MM.1S (cell line): ENCODE results near the gene ERICH6.

ENCODE experiments used
- DNase-seq: peaks from one replicate; pipeline ENCODE4 v3.0.0-alpha.2; 2015
- H2AFZ ChIP-seq: fragments of 300-600 bp; sonication (generic); 2 replicates; pipeline ENCODE4 v1.6.0; 2016; ENCODE audit warnings: antibody characterized with exemption, low read length
- H3F3A ChIP-seq: fragments of 300-600 bp; sonication (generic); 2 replicates; pipeline ENCODE4 v1.6.1; 2016; ENCODE audit warnings: mild to moderate bottlenecking, antibody characterized with exemption, low read length, moderate library complexity, mixed read lengths; ENCODE audit not compliant: insufficient read depth
- H3K27ac ChIP-seq: fragments of 300-600 bp; sonication (generic); 2 replicates; pipeline ENCODE4 v1.5.1; 2016; ENCODE audit warnings: mild to moderate bottlenecking, low read length
- H3K27me3 ChIP-seq: fragments of 300-600 bp; sonication (generic); replicated peaks from 2 replicates; pipeline ENCODE4 v1.6.0; 2016; ENCODE audit warnings: low read length; ENCODE audit not compliant: insufficient read depth
- H3K36me3 ChIP-seq: fragments of 300-600 bp; sonication (generic); replicated peaks from 2 replicates; pipeline ENCODE4 v1.6.1; 2016; ENCODE audit warnings: mild to moderate bottlenecking, low read length, mixed read lengths; ENCODE audit not compliant: insufficient read depth
- H3K4me1 ChIP-seq: fragments of 300-600 bp; sonication (generic); 2 replicates; pipeline ENCODE4 v1.6.1; 2016; ENCODE audit warnings: low read length, mixed read lengths
- H3K4me2 ChIP-seq: fragments of 300-600 bp; sonication (generic); 2 replicates; pipeline ENCODE4 v1.6.0; 2016; ENCODE audit warnings: low read depth, low read length
- H3K4me3 ChIP-seq: fragments of 300-600 bp; sonication (generic); 2 replicates; pipeline ENCODE4 v1.5.1; 2016; ENCODE audit warnings: low read length, mixed read lengths
- H3K79me2 ChIP-seq: fragments of 300-600 bp; sonication (generic); 2 replicates; pipeline ENCODE4 v1.6.1; 2016; ENCODE audit warnings: mixed run types, low read length, mixed read lengths
- H3K9ac ChIP-seq: fragments of 300-600 bp; sonication (generic); 2 replicates; pipeline ENCODE4 v1.6.1; 2016; ENCODE audit warnings: low read length, mixed read lengths
- H3K9me2 ChIP-seq: fragments of 300-600 bp; sonication (generic); replicated peaks from 2 replicates; pipeline ENCODE4 v1.6.1; 2016; ENCODE audit warnings: mild to moderate bottlenecking, low read length, mixed read lengths; ENCODE audit not compliant: insufficient read depth
- H3K9me3 ChIP-seq: fragments of 300-600 bp; sonication (generic); replicated peaks from 2 replicates; pipeline ENCODE4 v1.6.1; 2016; ENCODE audit warnings: mild to moderate bottlenecking, low read length, mixed read lengths; ENCODE audit not compliant: insufficient read depth
- H4K20me1 ChIP-seq: fragments of 300-600 bp; sonication (generic); 2 replicates; pipeline ENCODE4 v1.6.1; 2016; ENCODE audit warnings: mild to moderate bottlenecking, low read length, moderate library complexity, mixed read lengths; ENCODE audit not compliant: insufficient read depth
- EZH2 ChIP-seq: fragments of 300-600 bp; sonication (generic); optimal IDR thresholded peaks from 2 replicates; pipeline ENCODE3; 2017; ENCODE audit warnings: low read depth, mild to moderate bottlenecking, antibody characterized with exemption, low read length, mixed read lengths
- EZH2phosphoT487 ChIP-seq: fragments of 300-600 bp; sonication (generic); IDR thresholded peaks from 2 replicates; pipeline ENCODE4 v1.6.1; 2018; ENCODE audit warnings: antibody characterized with exemption, low read length
- TF ChIP-seq, protein P1 (sequence below): fragments of 300-600 bp; sonication (generic); IDR thresholded peaks from 2 replicates; pipeline ENCODE4 v1.5.1; 2016; ENCODE audit warnings: antibody characterized with exemption, low read length, mixed read lengths

The ERICH6 gene

DNA sequence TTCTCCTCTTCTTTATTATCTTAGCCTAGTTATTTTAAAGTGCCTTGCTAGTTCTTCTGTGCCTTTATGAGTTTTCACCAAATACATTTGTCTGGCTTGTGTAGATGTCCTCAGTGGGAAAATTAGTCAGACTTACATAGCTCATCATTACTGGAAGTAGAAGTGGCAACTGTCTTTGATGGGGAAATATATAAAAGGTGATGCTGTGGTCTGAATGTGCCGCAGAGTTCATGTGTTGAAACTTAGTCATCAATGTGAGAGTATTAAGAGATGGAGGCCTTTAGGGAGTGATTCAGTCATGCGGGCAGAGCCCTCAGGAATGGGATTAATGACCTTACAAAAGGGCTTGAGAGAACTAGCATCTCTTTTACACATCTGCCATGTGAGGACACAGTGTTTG lies 6.4 kb upstream of the ERICH6 start:
- Histone ChIP-seq H3K36me3 (no peaks in the 10 kb centered on the region), H3K27ac (no peak overlapping the region), H3K9me2 (no peaks in the 10 kb centered on the region), H3K4me1 (no peaks in the 10 kb centered on the region), H3K9ac (no peak overlapping the region), H3K9me3 (no peaks in the 10 kb centered on the region), H3F3A (no peaks in the 10 kb centered on the region), H3K79me2 (no peaks in the 10 kb centered on the region), H4K20me1 (no peaks in the 10 kb centered on the region), H3K27me3 (no peaks in the 10 kb centered on the region), H3K4me3 (no peak overlapping the region), H2AFZ (no peak overlapping the region), H3K4me2 (no peak overlapping the region)
- TF ChIP-seq, protein P1, sequence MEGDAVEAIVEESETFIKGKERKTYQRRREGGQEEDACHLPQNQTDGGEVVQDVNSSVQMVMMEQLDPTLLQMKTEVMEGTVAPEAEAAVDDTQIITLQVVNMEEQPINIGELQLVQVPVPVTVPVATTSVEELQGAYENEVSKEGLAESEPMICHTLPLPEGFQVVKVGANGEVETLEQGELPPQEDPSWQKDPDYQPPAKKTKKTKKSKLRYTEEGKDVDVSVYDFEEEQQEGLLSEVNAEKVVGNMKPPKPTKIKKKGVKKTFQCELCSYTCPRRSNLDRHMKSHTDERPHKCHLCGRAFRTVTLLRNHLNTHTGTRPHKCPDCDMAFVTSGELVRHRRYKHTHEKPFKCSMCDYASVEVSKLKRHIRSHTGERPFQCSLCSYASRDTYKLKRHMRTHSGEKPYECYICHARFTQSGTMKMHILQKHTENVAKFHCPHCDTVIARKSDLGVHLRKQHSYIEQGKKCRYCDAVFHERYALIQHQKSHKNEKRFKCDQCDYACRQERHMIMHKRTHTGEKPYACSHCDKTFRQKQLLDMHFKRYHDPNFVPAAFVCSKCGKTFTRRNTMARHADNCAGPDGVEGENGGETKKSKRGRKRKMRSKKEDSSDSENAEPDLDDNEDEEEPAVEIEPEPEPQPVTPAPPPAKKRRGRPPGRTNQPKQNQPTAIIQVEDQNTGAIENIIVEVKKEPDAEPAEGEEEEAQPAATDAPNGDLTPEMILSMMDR: no peak
- TF ChIP-seq EZH2phosphoT487 (no peak), EZH2 (no peak)
- no peak for DNase-seq

DNA sequence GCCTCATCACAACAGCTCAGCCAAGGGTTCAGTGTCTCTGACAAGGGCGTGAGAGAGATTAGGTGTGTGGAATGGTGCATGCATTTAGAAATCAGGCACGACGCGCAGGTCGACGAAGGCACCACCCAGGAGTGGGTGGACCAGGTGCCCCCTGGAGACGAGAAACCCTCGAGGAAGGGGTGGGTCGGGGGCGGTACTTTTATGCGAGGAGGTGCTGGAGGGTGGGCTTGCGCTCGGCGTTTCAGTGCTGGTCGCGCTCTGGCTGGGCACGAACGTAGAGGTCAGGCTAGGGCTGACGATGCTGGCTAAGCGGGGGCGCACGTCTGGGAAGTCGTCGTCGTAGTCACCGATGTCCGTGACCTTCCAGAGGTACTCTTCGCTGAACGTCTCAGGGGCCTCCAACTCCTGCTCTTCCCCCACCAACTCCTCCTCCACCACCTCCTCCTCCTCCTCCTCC lies 393 bp downstream of the ERICH6 start:
- H3K79me2 ChIP-seq: no peaks in the 10 kb centered on the region
- H3K27ac ChIP-seq: peak overlapping the region; percentile 74; the same call in 1 of the 2 replicates
- no peak for DNase-seq
- no peaks in the 10 kb centered on the region for H3K9me2 ChIP-seq
- no peaks in the 10 kb centered on the region for H4K20me1 ChIP-seq
- H3K36me3 ChIP-seq: no peaks in the 10 kb centered on the region
- TF ChIP-seq EZH2 (no peak), EZH2phosphoT487 (no peak)
- TF ChIP-seq, protein P1: no peak
- no peaks in the 10 kb centered on the region for H3K27me3 ChIP-seq
- no peaks in the 10 kb centered on the region for H3K9me3 ChIP-seq
- peak overlapping the region; percentile 85 for H3K9ac ChIP-seq
- peak overlapping the region; percentile 18 for H2AFZ ChIP-seq
- peak overlapping the region; percentile 65 for H3K4me3 ChIP-seq
- peak overlapping the region; percentile 76 for H3K4me2 ChIP-seq
- H3K4me1 ChIP-seq: no peaks in the 10 kb centered on the region
- H3F3A ChIP-seq: 0 out of 2 replicates have a peak, but pooled peaks cover 5% of the 10 kb centered on the region

DNA sequence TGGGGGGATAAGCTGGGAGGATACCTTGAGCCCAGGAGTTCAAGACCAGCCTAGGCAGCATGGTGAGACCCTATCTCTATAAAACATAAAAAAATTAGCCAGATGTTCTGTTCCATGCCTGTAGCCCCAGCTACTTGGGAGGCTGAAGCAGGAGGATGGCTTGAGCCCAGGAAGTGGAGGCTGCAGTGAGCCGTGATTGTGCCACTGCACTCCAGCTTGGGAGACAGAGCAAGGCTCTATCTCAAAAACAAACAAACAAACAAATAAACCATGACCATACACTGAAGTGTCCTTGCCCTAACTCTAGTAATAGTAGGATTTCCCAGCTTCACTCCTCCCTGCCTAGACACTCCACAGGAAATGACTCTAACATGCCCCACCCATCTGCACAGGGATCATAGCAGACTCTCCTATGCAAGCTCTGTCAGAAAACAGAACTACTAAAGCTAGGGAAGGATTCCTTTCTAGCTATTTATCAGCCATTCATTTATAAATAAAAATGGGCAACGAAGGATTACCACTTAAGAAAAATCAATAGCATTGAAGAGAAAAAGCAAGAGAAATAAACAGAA lies 4.6 kb downstream of the ERICH6 start:
- Histone ChIP-seq H3K4me3 (no peak overlapping the region), H3K36me3 (no peaks in the 10 kb centered on the region), H3K9me3 (no peaks in the 10 kb centered on the region), H3K4me1 (no peaks in the 10 kb centered on the region), H3K27me3 (no peaks in the 10 kb centered on the region), H3K9me2 (no peaks in the 10 kb centered on the region), H3K79me2 (no peaks in the 10 kb centered on the region), H4K20me1 (no peaks in the 10 kb centered on the region), H3K27ac (no peak overlapping the region), H2AFZ (no peak overlapping the region), H3K4me2 (no peak overlapping the region), H3K9ac (no peak overlapping the region), H3F3A (0 out of 2 replicates have a peak, but pooled peaks cover 2% of the 10 kb centered on the region)
- TF ChIP-seq, protein P1: no peak
- no peak for TF ChIP-seq EZH2
- no peak for TF ChIP-seq EZH2phosphoT487
- no peak for DNase-seq
